IMR-90 (cell line): ENCODE measurements around the gene PTPRQ. TPM values are rescaled to one million over a fixed set of nuclear protein-coding genes. Genes with fewer than 3 reads are reported as not detected.

Experiments
- ATAC-seq: fragments of 200-7000 bp; cut with Tn5 transposase; 2 replicates; pipeline ENCODE4 v1.9.1; 2020; ENCODE audit warnings: low read depth, mild to moderate bottlenecking, moderate library complexity
- BruUV-seq: library from RNA; stranded (reverse); fragments of 400-500 nt; replicated peaks from 2 replicates; lab custom pipeline; 2021; lab: Mats Ljungman, UMichigan
- CTCF ChIA-PET: fragments of 300-600 bp; formaldehyde crosslinking; extraction: SDS; loops from one replicate; lab custom pipeline; 2021; ENCODE audit warnings: antibody characterized with exemption; lab: Yijun Ruan, JAX
- POLR2A ChIA-PET: fragments of 300-600 bp; sonication (Branson Sonifier 250); formaldehyde crosslinking; loops from one replicate; lab custom pipeline; 2022; ENCODE audit warnings: antibody characterized with exemption; ENCODE audit not compliant: unreplicated experiment; lab: Charles Lee
- DNase-seq: peaks from one replicate; pipeline ENCODE4 v3.0.0; 2013
- H2AFZ ChIP-seq: replicated peaks from 2 replicates; pipeline ENCODE3; 2013; ENCODE audit warnings: low read length, mild to moderate bottlenecking; ENCODE audit not compliant: poor library complexity
- H2AK5ac ChIP-seq: 2 replicates; pipeline ENCODE4 v1.6.1; 2013; ENCODE audit warnings: low read depth, low read length, inconsistent platforms
- H2AK9ac ChIP-seq: replicated peaks from 2 replicates; pipeline ENCODE3; 2013; ENCODE audit warnings: mild to moderate bottlenecking, low read depth, low read length, moderate library complexity; ENCODE audit not compliant: poor library complexity
- H2BK120ac ChIP-seq: 2 replicates; pipeline ENCODE4 v1.6.1; 2013; ENCODE audit warnings: low read depth, low read length, inconsistent platforms
- H2BK15ac ChIP-seq: 3 replicates; pipeline ENCODE4 v1.6.1; 2013; ENCODE audit warnings: low read depth, low read length, inconsistent platforms
- H2BK20ac ChIP-seq: 2 replicates; pipeline ENCODE4 v1.6.1; 2013; ENCODE audit warnings: low read depth, mild to moderate bottlenecking, inconsistent platforms, low read length, moderate library complexity
- H2BK5ac ChIP-seq: 2 replicates; pipeline ENCODE4 v1.6.1; 2013; ENCODE audit warnings: mild to moderate bottlenecking, low read depth, low read length, inconsistent platforms; ENCODE audit not compliant: poor library complexity, severe bottlenecking
- H3K14ac ChIP-seq: replicated peaks from 2 replicates; pipeline ENCODE4 v1.6.1; 2013; ENCODE audit warnings: low read depth, low read length, inconsistent platforms
- H3K18ac ChIP-seq: 2 replicates; pipeline ENCODE4 v1.6.1; 2013; ENCODE audit warnings: low read depth, low read length, control low read depth
- H3K23ac ChIP-seq: 2 replicates; pipeline ENCODE4 v1.6.1; 2013; ENCODE audit warnings: low read depth, low read length, inconsistent platforms
- H3K27ac ChIP-seq: 2 replicates; pipeline ENCODE4 v1.5.1; 2013; ENCODE audit warnings: mild to moderate bottlenecking, control low read depth, low read length; ENCODE audit not compliant: insufficient read depth
- H3K27me3 ChIP-seq: 2 replicates; pipeline ENCODE4 v1.6.1; 2013; ENCODE audit warnings: low read length; ENCODE audit not compliant: control insufficient read depth, insufficient read depth
- H3K36me3 ChIP-seq: 2 replicates; pipeline ENCODE4 v1.6.1; 2013; ENCODE audit warnings: low read length, mixed read lengths; ENCODE audit not compliant: control insufficient read depth, insufficient read depth
- H3K4ac ChIP-seq: 2 replicates; pipeline ENCODE4 v1.6.1; 2013; ENCODE audit warnings: low read depth, low read length, inconsistent platforms
- H3K4me1 ChIP-seq: 2 replicates; pipeline ENCODE4 v1.6.1; 2013; ENCODE audit warnings: low read length, mixed read lengths; ENCODE audit not compliant: control insufficient read depth, insufficient read depth
- H3K4me2 ChIP-seq: 2 replicates; pipeline ENCODE4 v1.6.1; 2013; ENCODE audit warnings: low read depth, mild to moderate bottlenecking, control low read depth, low read length, moderate library complexity
- H3K4me3 ChIP-seq: 2 replicates; pipeline ENCODE4 v1.5.1; 2013; ENCODE audit warnings: low read depth, mild to moderate bottlenecking, control low read depth, low read length, moderate library complexity; ENCODE audit not compliant: insufficient read depth
- H3K56ac ChIP-seq: 2 replicates; pipeline ENCODE4 v1.6.1; 2013; ENCODE audit warnings: low read length, inconsistent platforms; ENCODE audit not compliant: insufficient read depth; ENCODE audit errors: extremely low read depth
- H3K79me1 ChIP-seq, 2 experiments: 2 replicates each; pipeline ENCODE4 v1.6.1; 2013; ENCODE audit warnings: low read length in 2 of 2, inconsistent platforms in 1 of 2, low read depth in 1 of 2
- H3K9ac ChIP-seq: 2 replicates; pipeline ENCODE4 v1.6.1; 2013; ENCODE audit warnings: low read depth, low read length, control low read depth
- H3K9me1 ChIP-seq: 2 replicates; pipeline ENCODE4 v1.6.1; 2013; ENCODE audit warnings: low read length, inconsistent platforms; ENCODE audit not compliant: insufficient read depth
- H3K9me3 ChIP-seq: 2 replicates; pipeline ENCODE4 v1.6.1; 2013; ENCODE audit warnings: low read length; ENCODE audit not compliant: control insufficient read depth, insufficient read depth
- H4K20me1 ChIP-seq: 2 replicates; pipeline ENCODE4 v1.6.1; 2013; ENCODE audit warnings: low read length, inconsistent platforms; ENCODE audit not compliant: insufficient read depth
- H4K5ac ChIP-seq: 2 replicates; pipeline ENCODE4 v1.6.1; 2013; ENCODE audit warnings: mild to moderate bottlenecking, low read depth, low read length, control low read depth
- H4K8ac ChIP-seq, 2 experiments: 2 replicates each; pipeline ENCODE4 v1.6.1; 2013; ENCODE audit warnings: low read depth in 2 of 2, low read length in 2 of 2, control low read depth in 1 of 2, inconsistent platforms in 1 of 2
- H4K91ac ChIP-seq: 2 replicates; pipeline ENCODE4 v1.6.1; 2013; ENCODE audit warnings: low read depth, low read length, inconsistent platforms; ENCODE audit not compliant: insufficient read depth
- BHLHE40 ChIP-seq: fragments of 150-350 bp; IDR thresholded peaks from 2 replicates; pipeline ENCODE4 v1.6.1; 2016; ENCODE audit warnings: mild to moderate bottlenecking, low read depth, low read length
- CEBPB ChIP-seq: IDR thresholded peaks from 2 replicates; pipeline ENCODE4 v1.6.1; 2012; ENCODE audit warnings: low read depth, low read length, improper control_type of control experiment
- CHD1 ChIP-seq: IDR thresholded peaks from 2 replicates; pipeline ENCODE4 v1.6.1; 2012; ENCODE audit warnings: low read depth, low read length, improper control_type of control experiment
- FOS ChIP-seq: fragments of 150-350 bp; IDR thresholded peaks from 2 replicates; pipeline ENCODE4 v1.6.1; 2016; ENCODE audit warnings: low read depth, low read length
- MAFK ChIP-seq: IDR thresholded peaks from 2 replicates; pipeline ENCODE4 v1.6.1; 2012; ENCODE audit warnings: low read depth, low read length, improper control_type of control experiment
- MAZ ChIP-seq: IDR thresholded peaks from 2 replicates; pipeline ENCODE4 v1.6.1; 2012; ENCODE audit warnings: low read depth, mild to moderate bottlenecking, low read length, improper control_type of control experiment, moderate library complexity, borderline replicate concordance
- MXI1 ChIP-seq: IDR thresholded peaks from 2 replicates; pipeline ENCODE4 v1.6.1; 2012; ENCODE audit warnings: low read depth, mild to moderate bottlenecking, low read length, moderate library complexity, borderline replicate concordance
- NFE2L2 ChIP-seq: fragments of 150-350 bp; IDR thresholded peaks from 2 replicates; pipeline ENCODE4 v1.6.1; 2016; ENCODE audit warnings: low read depth, mild to moderate bottlenecking, low read length
- POLR2A ChIP-seq: IDR thresholded peaks from 2 replicates; pipeline ENCODE4 v1.6.1; 2012; ENCODE audit warnings: mild to moderate bottlenecking, low read depth, low read length
- RAD21 ChIP-seq: IDR thresholded peaks from 2 replicates; pipeline ENCODE4 v1.6.1; 2012; ENCODE audit warnings: low read length, improper control_type of control experiment
- RCOR1 ChIP-seq: IDR thresholded peaks from 2 replicates; pipeline ENCODE4 v1.6.1; 2012; ENCODE audit warnings: mild to moderate bottlenecking, low read length, improper control_type of control experiment; ENCODE audit not compliant: insufficient replicate concordance
- RFX5 ChIP-seq: IDR thresholded peaks from 2 replicates; pipeline ENCODE4 v1.8.0; 2012; ENCODE audit warnings: low read depth, mild to moderate bottlenecking, low read length, moderate library complexity
- SMC3 ChIP-seq: fragments of 150-350 bp; IDR thresholded peaks from 2 replicates; pipeline ENCODE4 v1.6.1; 2016; ENCODE audit warnings: low read depth, mild to moderate bottlenecking, antibody characterized with exemption, low read length, moderate library complexity
- WGBS, 2 experiments: methylation state at CpG; one replicate each; pipeline versions ENCODE4 v1.1.5 to v1.1.7; 2013; ENCODE audit warnings: missing lambda C conversion rate in 2 of 2; ENCODE audit not compliant: insufficient read length in 1 of 2; ENCODE audit errors: extremely low coverage in 2 of 2; 5-methylcytosine and 5-hydroxymethylcytosine counted together
- dilution Hi-C: fragments of 300-500 bp; cut with HindIII; formaldehyde crosslinking; loops from one replicate; pipeline ENCODE4 v1.14.3; 2018; ENCODE audit warnings: low sequenced_read_pairs; ENCODE audit not compliant: unreplicated experiment
- in situ Hi-C: fragments of 300-500 bp; cut with MboI; formaldehyde crosslinking; loops from 3 replicates; pipeline ENCODE4 v1.14.3; 2019; ENCODE audit warnings: low sequenced_read_pairs, inconsistent platforms, mixed read lengths
- intact Hi-C: fragments of 100-400 bp; cut with micrococcal nuclease; formaldehyde crosslinking; loops from 2 replicates; pipeline ENCODE4 v1.10.0; 2022
- polyA plus RNA-seq, 3 experiments: library from polyadenylated mRNA; depleted of rRNA; stranded (reverse); fragments of >200 nt; gene quantifications; 2 replicates each; pipeline ENCODE4 v1.2.3, GENCODE V29; 2012; ENCODE audit warnings: low replicate concordance in 1 of 3
- total RNA-seq: library from RNA; depleted of rRNA; stranded (reverse); fragments of >200 nt; gene quantifications from 2 replicates; pipeline ENCODE4 v1.2.3, GENCODE V29; 2012
- TF ChIP-seq, protein P1 (sequence below): fragments of 150-350 bp; IDR thresholded peaks from 2 replicates; pipeline ENCODE4 v1.6.1; 2016; ENCODE audit warnings: low read depth, mild to moderate bottlenecking, low read length, moderate library complexity, borderline replicate concordance
- TF ChIP-seq, protein P2 (sequence below): conservative IDR thresholded peaks from 2 replicates; pipeline ENCODE4 v1.5.1; 2012; ENCODE audit warnings: mild to moderate bottlenecking, low read depth, low read length, improper control_type of control experiment
- TF ChIP-seq, protein P3 (sequence below): fragments of 150-350 bp; IDR thresholded peaks from 2 replicates; pipeline ENCODE4 v1.6.1; 2017; ENCODE audit warnings: mild to moderate bottlenecking, antibody characterized with exemption, low read length, low read depth

The PTPRQ gene
- total and polyA plus RNA-seq, 2 of the 4 experiments (the other 2 are of a cell fraction): 0.96 to 1.4 TPM

DNA sequence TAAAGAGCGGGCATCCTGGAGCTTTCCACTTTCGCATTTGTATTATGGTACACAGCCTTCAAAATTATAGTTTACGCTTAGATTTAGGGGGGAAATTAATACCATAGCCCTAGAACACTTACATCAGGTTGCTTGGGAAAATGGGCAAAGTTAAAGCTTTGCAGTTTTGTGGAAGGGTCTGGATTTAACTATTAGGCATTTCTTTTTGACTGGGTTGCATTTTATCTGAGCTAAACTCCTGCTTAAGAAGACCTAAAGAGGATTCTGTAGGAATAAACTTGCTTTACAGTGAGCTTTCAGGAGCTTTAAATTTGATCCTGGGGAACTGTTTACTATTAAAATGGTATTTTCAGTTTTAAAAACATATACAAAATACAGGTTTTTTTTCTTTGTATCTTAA lies 42.8 kb upstream of the PTPRQ start:
- no CpG with 5 or more reads among the region's 3 CpGs for WGBS, 2 experiments
- 0 out of 2 replicates have a peak, but pooled peaks cover 2% of the 10 kb centered on the region for H3K4me1 ChIP-seq
- no peak overlapping the region for H3K18ac ChIP-seq
- POLR2A ChIA-PET: no interaction called here
- H2BK120ac ChIP-seq: no peak overlapping the region
- H3K27ac ChIP-seq: no peak overlapping the region
- H2BK20ac ChIP-seq: no peak overlapping the region
- no peak overlapping the region for H2AK9ac ChIP-seq
- no peaks in the 10 kb centered on the region for H3K79me1 ChIP-seq
- H3K9me1 ChIP-seq: no peaks in the 10 kb centered on the region
- ATAC-seq (0 out of 2 replicates have a peak, but pooled peaks have one; percentile 11), DNase-seq (no peak)
- dilution Hi-C loops (no loop called here), intact Hi-C loops (no loop called here), in situ Hi-C loops (loop anchor here (25.0 kb wide), 1 partner anchor 861 kb away; no protein-coding TSS in a partner anchor)
- H3K14ac ChIP-seq: no peak overlapping the region
- no TSS peak for BruUV-seq
- H2AFZ ChIP-seq: no peak overlapping the region
- no peak overlapping the region for H4K8ac ChIP-seq
- H3K4ac ChIP-seq: no peak overlapping the region
- H2BK5ac ChIP-seq: no peak overlapping the region
- no peaks in the 10 kb centered on the region; the same call in 1 of the 2 replicates for H3K27me3 ChIP-seq
- no peaks in the 10 kb centered on the region for H3K36me3 ChIP-seq
- H4K91ac ChIP-seq: no peak overlapping the region
- no peak for TF ChIP-seq POLR2A
- no peak for TF ChIP-seq BHLHE40
- no peak for TF ChIP-seq FOS
- TF ChIP-seq RCOR1: no peak
- TF ChIP-seq NFE2L2: no peak
- TF ChIP-seq RFX5: no peak
- TF ChIP-seq, protein P1, sequence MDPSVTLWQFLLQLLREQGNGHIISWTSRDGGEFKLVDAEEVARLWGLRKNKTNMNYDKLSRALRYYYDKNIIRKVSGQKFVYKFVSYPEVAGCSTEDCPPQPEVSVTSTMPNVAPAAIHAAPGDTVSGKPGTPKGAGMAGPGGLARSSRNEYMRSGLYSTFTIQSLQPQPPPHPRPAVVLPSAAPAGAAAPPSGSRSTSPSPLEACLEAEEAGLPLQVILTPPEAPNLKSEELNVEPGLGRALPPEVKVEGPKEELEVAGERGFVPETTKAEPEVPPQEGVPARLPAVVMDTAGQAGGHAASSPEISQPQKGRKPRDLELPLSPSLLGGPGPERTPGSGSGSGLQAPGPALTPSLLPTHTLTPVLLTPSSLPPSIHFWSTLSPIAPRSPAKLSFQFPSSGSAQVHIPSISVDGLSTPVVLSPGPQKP: no peak
- no peak for TF ChIP-seq MAFK
- no peak for TF ChIP-seq MAZ
- TF ChIP-seq RAD21: no peak
- TF ChIP-seq, protein P2, sequence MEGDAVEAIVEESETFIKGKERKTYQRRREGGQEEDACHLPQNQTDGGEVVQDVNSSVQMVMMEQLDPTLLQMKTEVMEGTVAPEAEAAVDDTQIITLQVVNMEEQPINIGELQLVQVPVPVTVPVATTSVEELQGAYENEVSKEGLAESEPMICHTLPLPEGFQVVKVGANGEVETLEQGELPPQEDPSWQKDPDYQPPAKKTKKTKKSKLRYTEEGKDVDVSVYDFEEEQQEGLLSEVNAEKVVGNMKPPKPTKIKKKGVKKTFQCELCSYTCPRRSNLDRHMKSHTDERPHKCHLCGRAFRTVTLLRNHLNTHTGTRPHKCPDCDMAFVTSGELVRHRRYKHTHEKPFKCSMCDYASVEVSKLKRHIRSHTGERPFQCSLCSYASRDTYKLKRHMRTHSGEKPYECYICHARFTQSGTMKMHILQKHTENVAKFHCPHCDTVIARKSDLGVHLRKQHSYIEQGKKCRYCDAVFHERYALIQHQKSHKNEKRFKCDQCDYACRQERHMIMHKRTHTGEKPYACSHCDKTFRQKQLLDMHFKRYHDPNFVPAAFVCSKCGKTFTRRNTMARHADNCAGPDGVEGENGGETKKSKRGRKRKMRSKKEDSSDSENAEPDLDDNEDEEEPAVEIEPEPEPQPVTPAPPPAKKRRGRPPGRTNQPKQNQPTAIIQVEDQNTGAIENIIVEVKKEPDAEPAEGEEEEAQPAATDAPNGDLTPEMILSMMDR: no peak
- TF ChIP-seq CHD1: no peak
- TF ChIP-seq CEBPB: no peak
- TF ChIP-seq, protein P3, sequence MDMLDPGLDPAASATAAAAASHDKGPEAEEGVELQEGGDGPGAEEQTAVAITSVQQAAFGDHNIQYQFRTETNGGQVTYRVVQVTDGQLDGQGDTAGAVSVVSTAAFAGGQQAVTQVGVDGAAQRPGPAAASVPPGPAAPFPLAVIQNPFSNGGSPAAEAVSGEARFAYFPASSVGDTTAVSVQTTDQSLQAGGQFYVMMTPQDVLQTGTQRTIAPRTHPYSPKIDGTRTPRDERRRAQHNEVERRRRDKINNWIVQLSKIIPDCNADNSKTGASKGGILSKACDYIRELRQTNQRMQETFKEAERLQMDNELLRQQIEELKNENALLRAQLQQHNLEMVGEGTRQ: no peak
- TF ChIP-seq MXI1: no peak
- TF ChIP-seq SMC3: no peak
- CTCF ChIA-PET: interaction anchor here (0.7 to 1.3 kb wide), 2 partner anchors 207 to 389 kb away, joined by 3 read pairs; no protein-coding TSS in a partner anchor
- no peaks in the 10 kb centered on the region for H3K9me3 ChIP-seq
- H3K23ac ChIP-seq: no peak overlapping the region; the same call in 1 of the 2 replicates
- H3K4me2 ChIP-seq: peak overlapping the region; percentile 65
- no peaks in the 10 kb centered on the region for H4K20me1 ChIP-seq
- H2AK5ac ChIP-seq: no peak overlapping the region
- H3K9ac ChIP-seq: no peak overlapping the region
- no peak overlapping the region for H2BK15ac ChIP-seq
- no peak overlapping the region for H3K56ac ChIP-seq
- no peak overlapping the region for H4K5ac ChIP-seq
- H3K4me3 ChIP-seq: peak overlapping the region; percentile 43; the same call in 1 of the 2 replicates
